Measurements from ENCODE around the gene SUMF1.

- TF ChIP-seq, protein P1, sequence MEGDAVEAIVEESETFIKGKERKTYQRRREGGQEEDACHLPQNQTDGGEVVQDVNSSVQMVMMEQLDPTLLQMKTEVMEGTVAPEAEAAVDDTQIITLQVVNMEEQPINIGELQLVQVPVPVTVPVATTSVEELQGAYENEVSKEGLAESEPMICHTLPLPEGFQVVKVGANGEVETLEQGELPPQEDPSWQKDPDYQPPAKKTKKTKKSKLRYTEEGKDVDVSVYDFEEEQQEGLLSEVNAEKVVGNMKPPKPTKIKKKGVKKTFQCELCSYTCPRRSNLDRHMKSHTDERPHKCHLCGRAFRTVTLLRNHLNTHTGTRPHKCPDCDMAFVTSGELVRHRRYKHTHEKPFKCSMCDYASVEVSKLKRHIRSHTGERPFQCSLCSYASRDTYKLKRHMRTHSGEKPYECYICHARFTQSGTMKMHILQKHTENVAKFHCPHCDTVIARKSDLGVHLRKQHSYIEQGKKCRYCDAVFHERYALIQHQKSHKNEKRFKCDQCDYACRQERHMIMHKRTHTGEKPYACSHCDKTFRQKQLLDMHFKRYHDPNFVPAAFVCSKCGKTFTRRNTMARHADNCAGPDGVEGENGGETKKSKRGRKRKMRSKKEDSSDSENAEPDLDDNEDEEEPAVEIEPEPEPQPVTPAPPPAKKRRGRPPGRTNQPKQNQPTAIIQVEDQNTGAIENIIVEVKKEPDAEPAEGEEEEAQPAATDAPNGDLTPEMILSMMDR (IDR thresholded peaks at IDR 0.05) = no peak
- TF ChIP-seq POLR2A (IDR thresholded peaks at IDR 0.05) = no peak
These were observed 37.5 kb upstream of the SUMF1 start for GRCh38 chr3:4504340-4505261.
